Mesenchymal stem cell (in vitro differentiated cells and primary cell): ENCODE data around the gene GABBR2.

Experiments
- DNase-seq: peaks from one replicate; pipeline ENCODE4 v3.0.0-alpha.2; 2013
- H2AFZ ChIP-seq: one replicate; pipeline ENCODE4 v1.6.1; 2013; ENCODE audit warnings: low read depth, mild to moderate bottlenecking, control low read depth, inconsistent platforms, low read length, moderate library complexity
- H2AK5ac ChIP-seq: 2 replicates; pipeline ENCODE4 v1.6.1; 2013; ENCODE audit warnings: low read length, moderate library complexity, mild to moderate bottlenecking, inconsistent platforms; ENCODE audit not compliant: severe bottlenecking
- H2BK120ac ChIP-seq: one replicate; pipeline ENCODE4 v1.6.1; 2013; ENCODE audit warnings: low read depth, mild to moderate bottlenecking, inconsistent platforms, low read length, moderate library complexity
- H2BK12ac ChIP-seq, 2 experiments: one replicate each; pipeline ENCODE4 v1.6.1; 2013; ENCODE audit warnings: inconsistent platforms in 2 of 2, low read length in 2 of 2, mild to moderate bottlenecking in 2 of 2, moderate library complexity in 2 of 2, control low read depth in 1 of 2
- H2BK15ac ChIP-seq: one replicate; pipeline ENCODE4 v1.6.1; 2013; ENCODE audit warnings: mild to moderate bottlenecking, low read depth, inconsistent platforms; ENCODE audit not compliant: poor library complexity, severe bottlenecking
- H2BK5ac ChIP-seq: 2 replicates; pipeline ENCODE4 v1.6.1; 2013; ENCODE audit warnings: low read depth, mild to moderate bottlenecking, low read length, control low read depth, inconsistent platforms; ENCODE audit not compliant: poor library complexity, severe bottlenecking
- H3K14ac ChIP-seq, 2 experiments: one replicate each; pipeline ENCODE4 v1.6.1; 2013; ENCODE audit warnings: inconsistent platforms in 2 of 2, low read length in 2 of 2, control low read depth in 1 of 2, mild to moderate bottlenecking in 1 of 2, moderate library complexity in 1 of 2
- H3K18ac ChIP-seq, 2 experiments: one replicate each; pipeline ENCODE4 v1.6.1; 2013; ENCODE audit warnings: inconsistent platforms in 2 of 2, low read length in 2 of 2, control low read depth in 1 of 2, low read depth in 1 of 2, mild to moderate bottlenecking in 1 of 2
- H3K23ac ChIP-seq, 2 experiments: one replicate each; pipeline ENCODE4 v1.6.1; 2013; ENCODE audit warnings: inconsistent platforms in 2 of 2, low read length in 2 of 2, mild to moderate bottlenecking in 2 of 2, moderate library complexity in 2 of 2, control low read depth in 1 of 2
- H3K27ac ChIP-seq: 2 replicates; pipeline ENCODE4 v1.5.1; 2013; ENCODE audit warnings: mild to moderate bottlenecking, moderate library complexity, low read length, control low read depth, inconsistent platforms; ENCODE audit not compliant: poor library complexity, severe bottlenecking
- H3K27me3 ChIP-seq, 2 experiments: 2 replicates each; pipeline versions ENCODE4 v1.6.1 to v1.7.0; 2013; ENCODE audit warnings: low read length in 2 of 2, mild to moderate bottlenecking in 2 of 2, moderate library complexity in 2 of 2, control low read depth in 1 of 2, inconsistent platforms in 1 of 2; ENCODE audit not compliant: control insufficient read depth in 1 of 2, insufficient read depth in 1 of 2
- H3K36me3 ChIP-seq, 2 experiments: 2 replicates each; pipeline versions ENCODE4 v1.6.1 to v1.7.0; 2013; ENCODE audit warnings: low read length in 2 of 2, control low read depth in 1 of 2, inconsistent platforms in 1 of 2, low read depth in 1 of 2, mild to moderate bottlenecking in 1 of 2; ENCODE audit not compliant: insufficient read depth in 2 of 2, control insufficient read depth in 1 of 2
- H3K4ac ChIP-seq, 2 experiments: one replicate each; pipeline ENCODE4 v1.6.1; 2013; ENCODE audit warnings: inconsistent platforms in 2 of 2, low read length in 2 of 2, mild to moderate bottlenecking in 2 of 2, moderate library complexity in 2 of 2, control low read depth in 1 of 2, low read depth in 1 of 2
- H3K4me1 ChIP-seq: 2 replicates; pipeline ENCODE4 v1.6.1; 2013; ENCODE audit warnings: low read depth, low read length, control low read depth; ENCODE audit not compliant: control insufficient read depth, insufficient read depth
- H3K4me2 ChIP-seq: 2 replicates; pipeline ENCODE4 v1.6.1; 2013; ENCODE audit warnings: low read length, mild to moderate bottlenecking, inconsistent platforms; ENCODE audit not compliant: poor library complexity, severe bottlenecking
- H3K4me3 ChIP-seq, 2 experiments: 2 replicates each; pipeline versions ENCODE4 v1.5.1 to v1.7.0; 2013; ENCODE audit warnings: low read length in 2 of 2, mild to moderate bottlenecking in 2 of 2, control low read depth in 1 of 2, low read depth in 1 of 2; ENCODE audit not compliant: insufficient read depth in 1 of 2
- H3K79me1 ChIP-seq: replicated peaks from 2 replicates; pipeline ENCODE4 v1.6.1; 2013; ENCODE audit warnings: mild to moderate bottlenecking, control low read depth, low read length, inconsistent platforms; ENCODE audit not compliant: poor library complexity, severe bottlenecking
- H3K9ac ChIP-seq: 2 replicates; pipeline ENCODE4 v1.7.0; 2013; ENCODE audit warnings: mild to moderate bottlenecking, low read length, moderate library complexity
- H3K9me3 ChIP-seq: 2 replicates; pipeline ENCODE4 v1.7.0; 2013; ENCODE audit warnings: mild to moderate bottlenecking, low read length; ENCODE audit not compliant: control insufficient read depth
- H4K8ac ChIP-seq: one replicate; pipeline ENCODE4 v1.6.1; 2013; ENCODE audit warnings: inconsistent platforms, mild to moderate bottlenecking, low read length, moderate library complexity
- H4K91ac ChIP-seq: one replicate; pipeline ENCODE4 v1.6.1; 2013; ENCODE audit warnings: mild to moderate bottlenecking, low read length, inconsistent platforms
- WGBS: methylation state at CpG from one replicate; pipeline ENCODE4 v1.1.7; 2013; ENCODE audit warnings: mixed read lengths; 5-methylcytosine and 5-hydroxymethylcytosine counted together

Gene GABBR2

DNA sequence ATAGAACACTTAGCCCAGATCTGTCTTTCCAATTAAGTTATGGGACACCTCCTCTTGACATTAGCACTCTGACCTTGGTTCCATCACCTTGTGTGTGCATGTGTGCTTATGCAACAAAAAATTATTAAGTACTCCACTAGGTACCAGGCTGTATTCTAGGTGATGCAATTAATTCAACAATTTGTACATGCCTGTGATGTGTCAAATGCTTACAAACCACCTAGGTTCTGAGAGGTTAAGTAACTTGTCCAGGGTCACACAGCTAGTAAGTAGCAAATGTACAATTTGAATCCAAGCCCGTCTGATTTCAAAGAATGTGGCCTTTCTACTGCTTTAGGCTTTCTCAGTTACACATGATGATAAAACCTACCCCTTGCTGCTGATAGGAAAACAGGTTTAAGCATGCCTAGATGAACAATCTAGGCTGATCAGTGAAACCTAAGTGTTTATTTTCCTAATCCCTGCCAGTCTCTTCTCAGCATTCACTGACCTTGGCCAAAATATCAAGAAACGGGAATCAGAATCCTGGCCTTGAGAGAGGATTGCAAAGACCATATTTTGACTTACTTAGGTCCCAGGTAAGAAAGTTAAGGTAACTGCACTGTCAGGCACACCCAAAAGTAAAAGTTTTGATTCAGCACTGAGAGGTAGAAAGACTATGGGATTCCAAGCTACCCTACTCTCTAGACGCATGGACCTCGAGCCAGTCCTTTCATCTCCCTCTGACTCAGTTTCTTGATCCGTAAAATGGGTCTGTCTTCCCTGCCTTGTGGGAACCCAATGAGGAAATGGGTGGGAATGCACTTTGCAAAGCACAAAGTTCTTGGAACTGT is 454.3 kb downstream of the GABBR2 start:
- H2BK5ac ChIP-seq: no peak overlapping the region
- H2AFZ ChIP-seq: peak overlapping the region; percentile 72
- no peaks in the 10 kb centered on the region for H3K27me3 ChIP-seq
- H3K4ac ChIP-seq: peak overlapping the region in 1 of 2 experiments; percentile 6
- H3K4me3 ChIP-seq: peak overlapping the region; percentile 81 to 83
- H3K9ac ChIP-seq: peak overlapping the region; percentile 98
- no peak overlapping the region for H2BK12ac ChIP-seq
- H2BK15ac ChIP-seq: no peak overlapping the region
- peaks cover 36% of the 10 kb centered on the region for H3K4me1 ChIP-seq
- peaks cover 10 to 18% of the 10 kb centered on the region in 2 experiments for H3K36me3 ChIP-seq
- no peak overlapping the region for H4K8ac ChIP-seq
- H3K4me2 ChIP-seq: peak overlapping the region; percentile 58
- no peak overlapping the region for H3K23ac ChIP-seq
- no peak overlapping the region for H2BK120ac ChIP-seq
- DNase-seq: no peak
- H3K14ac ChIP-seq: no peak overlapping the region
- H3K18ac ChIP-seq: peak overlapping the region in 1 of 2 experiments; percentile 11
- no peak overlapping the region for H3K27ac ChIP-seq
- H3K9me3 ChIP-seq: no peaks in the 10 kb centered on the region
- WGBS: 35% methylated on average over 5 of the region's 5 CpGs
- no peak overlapping the region for H4K91ac ChIP-seq
- no peak overlapping the region for H2AK5ac ChIP-seq
- H3K79me1 ChIP-seq: peaks cover 17% of the 10 kb centered on the region

DNA sequence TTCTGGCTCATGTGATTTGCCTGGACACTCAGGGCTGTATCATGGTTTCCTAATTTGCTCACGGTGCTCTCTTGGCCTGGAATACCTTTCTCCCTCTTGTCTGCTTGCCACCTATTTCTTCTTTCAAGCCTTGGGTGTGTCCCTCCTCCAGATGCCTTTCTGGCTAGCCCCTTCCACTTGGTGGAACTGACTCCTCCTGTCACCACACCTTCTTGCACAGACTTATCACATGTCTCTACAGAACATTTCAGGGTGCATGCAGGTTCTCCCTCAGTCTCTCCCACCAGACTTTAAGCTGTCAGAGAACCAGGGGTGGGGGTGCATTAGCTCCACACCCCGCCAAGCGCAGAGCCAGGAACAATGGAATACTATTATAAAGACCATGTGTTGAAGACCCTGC is 455.2 kb downstream of the GABBR2 start:
- Histone ChIP-seq H3K36me3 (peaks cover 10 to 18% of the 10 kb centered on the region in 2 experiments), H3K27ac (no peak overlapping the region), H3K4ac (peak overlapping the region; percentile 35 to 36), H2BK5ac (no peak overlapping the region), H4K8ac (no peak overlapping the region), H2BK120ac (no peak overlapping the region), H3K79me1 (peaks cover 17% of the 10 kb centered on the region), H3K14ac (no peak overlapping the region), H3K18ac (peak overlapping the region in 1 of 2 experiments; percentile 4), H2BK15ac (no peak overlapping the region), H2AFZ (no peak overlapping the region), H3K23ac (no peak overlapping the region), H4K91ac (no peak overlapping the region), H2AK5ac (peak overlapping the region; percentile 42), H3K9me3 (no peaks in the 10 kb centered on the region), H2BK12ac (no peak overlapping the region), H3K4me3 (peak overlapping the region in 1 of 2 experiments; percentile 83), H3K27me3 (no peaks in the 10 kb centered on the region), H3K4me1 (peaks cover 41% of the 10 kb centered on the region), H3K9ac (peak overlapping the region; percentile 98), H3K4me2 (peak overlapping the region; percentile 30)
- DNase-seq: no peak
- 92% methylated on average over 3 of the region's 3 CpGs for WGBS

DNA sequence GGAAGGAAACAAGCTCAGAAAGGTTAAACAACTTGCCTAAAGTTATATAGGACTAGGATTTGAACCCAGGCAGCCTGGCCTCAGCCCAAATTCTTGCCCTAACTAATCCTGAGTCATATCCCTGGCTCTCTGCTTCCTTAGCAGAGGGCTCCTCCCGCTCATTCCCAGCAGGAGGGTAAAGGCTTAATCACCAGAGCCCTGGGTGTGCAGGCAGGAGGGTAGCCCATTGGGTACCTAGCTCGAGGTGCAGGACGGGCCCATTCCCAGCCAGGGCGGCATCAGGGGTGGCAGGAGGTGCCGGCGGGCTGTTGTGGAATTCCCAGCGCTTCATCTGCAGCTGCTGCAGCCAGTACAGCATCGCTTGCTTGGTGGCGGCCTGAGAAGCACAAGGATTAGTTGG is 457.2 kb downstream of the GABBR2 start:
- peak overlapping the region; percentile 80 for H4K8ac ChIP-seq
- WGBS: 76% methylated on average over 9 of the region's 9 CpGs

DNA sequence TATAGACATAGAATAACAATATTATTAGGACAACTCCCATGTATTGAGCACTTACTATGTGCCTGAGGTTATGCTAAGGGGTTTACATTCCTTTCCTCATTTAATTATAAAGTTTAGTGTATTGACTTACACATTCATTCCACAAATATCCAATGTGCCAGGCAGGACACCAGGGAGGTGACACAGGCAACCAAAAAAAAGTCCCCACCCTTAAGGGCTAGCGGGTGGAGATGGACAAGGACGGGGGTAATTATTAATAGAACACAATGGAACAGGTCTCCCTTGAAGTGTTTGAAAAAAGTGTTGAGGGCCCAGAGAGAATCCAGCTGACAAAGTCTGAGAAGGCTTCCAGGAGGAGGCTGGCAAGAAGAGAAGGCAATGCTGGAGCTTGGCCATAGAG is 459.0 kb downstream of the GABBR2 start:
- WGBS: 92% methylated on average over 2 of the region's 2 CpGs
- Histone ChIP-seq H3K9ac (peak overlapping the region; percentile 62), H3K9me3 (no peaks in the 10 kb centered on the region)

More for the DNA sequence above, 457.2 kb downstream of the GABBR2 start:
- no peak overlapping the region for H3K14ac ChIP-seq
- H3K18ac ChIP-seq: peak overlapping the region; percentile 42 to 69
- H3K4me1 ChIP-seq: peaks cover 42% of the 10 kb centered on the region
- no peak overlapping the region for H3K9ac ChIP-seq
- peaks cover 22% of the 10 kb centered on the region for H3K79me1 ChIP-seq
- H2BK15ac ChIP-seq: no peak overlapping the region
- no peak overlapping the region for H3K23ac ChIP-seq
- H3K27me3 ChIP-seq: no peaks in the 10 kb centered on the region
- peak overlapping the region; percentile 6 for H3K27ac ChIP-seq
- no peak overlapping the region for H2AFZ ChIP-seq
- H2AK5ac ChIP-seq: no peak overlapping the region
- H2BK12ac ChIP-seq: peak overlapping the region; percentile 11 to 20
- no peak overlapping the region for H3K4me2 ChIP-seq
- H3K4ac ChIP-seq: peak overlapping the region in 1 of 2 experiments; percentile 79
- no peaks in the 10 kb centered on the region for H3K9me3 ChIP-seq
- H2BK5ac ChIP-seq: no peak overlapping the region
- H3K36me3 ChIP-seq: peaks cover 12 to 18% of the 10 kb centered on the region in 2 experiments
- peak overlapping the region in 1 of 2 experiments; percentile 83 for H3K4me3 ChIP-seq
- DNase-seq: peak; percentile 57
- H2BK120ac ChIP-seq: no peak overlapping the region
- peak overlapping the region; percentile 93 for H4K91ac ChIP-seq

More for the DNA sequence above, 459.0 kb downstream of the GABBR2 start:
- DNase-seq: no peak
- peak overlapping the region in 1 of 2 experiments; percentile 82 for H3K14ac ChIP-seq
- H3K4me1 ChIP-seq: peaks cover 41% of the 10 kb centered on the region
- H3K4me3 ChIP-seq: no peak overlapping the region
- no peak overlapping the region for H3K23ac ChIP-seq
- peaks cover 14 to 18% of the 10 kb centered on the region in 2 experiments for H3K36me3 ChIP-seq
- peaks cover 24% of the 10 kb centered on the region for H3K79me1 ChIP-seq
- H2AFZ ChIP-seq: no peak overlapping the region
- peak overlapping the region in 1 of 2 experiments; percentile 67 for H3K18ac ChIP-seq
- peak overlapping the region; percentile 4 for H2AK5ac ChIP-seq
- no peak overlapping the region for H2BK15ac ChIP-seq
- no peak overlapping the region for H3K4me2 ChIP-seq
- no peak overlapping the region for H4K8ac ChIP-seq
- H4K91ac ChIP-seq: peak overlapping the region; percentile 92
- peak overlapping the region; percentile 2 to 91 for H2BK12ac ChIP-seq
- H3K27me3 ChIP-seq: no peaks in the 10 kb centered on the region
- no peak overlapping the region for H2BK5ac ChIP-seq
- peak overlapping the region; percentile 20 for H2BK120ac ChIP-seq
- H3K4ac ChIP-seq: peak overlapping the region; percentile 56 to 62
- peak overlapping the region; percentile 4 for H3K27ac ChIP-seq
